Astrocyte (in vitro differentiated cells and primary cell): ENCODE measurements around the gene DACT1. TPM values are rescaled to one million over a fixed set of nuclear protein-coding genes. Genes with fewer than 3 reads are reported as not detected.

Experiments used
- DNase-seq: peaks from one replicate; pipeline ENCODE4 v3.0.0-alpha.2; 2010; ENCODE audit warnings: low read depth
- FAIRE-seq: peaks from 2 replicates; lab custom pipeline; 2011; peaks lifted over from hg19 to GRCh38; lab: Jason Lieb, UNC
- H2AFZ ChIP-seq: 2 replicates; pipeline ENCODE4 v1.6.0; 2012; ENCODE audit warnings: low read depth, low read length, inconsistent platforms
- H3K27ac ChIP-seq: 2 replicates; pipeline ENCODE4 v1.5.1; 2011; ENCODE audit warnings: low read depth, low read length, inconsistent platforms
- H3K27me3 ChIP-seq: 2 replicates; pipeline ENCODE4 v1.6.0; 2011; ENCODE audit warnings: low read length, inconsistent platforms; ENCODE audit not compliant: insufficient read depth
- H3K36me3 ChIP-seq: 2 replicates; pipeline ENCODE4 v1.5.1; 2011; ENCODE audit warnings: low read length, inconsistent platforms; ENCODE audit not compliant: insufficient read depth
- H3K4me1 ChIP-seq: 2 replicates; pipeline ENCODE4 v1.5.1; 2011; ENCODE audit warnings: low read length, inconsistent platforms; ENCODE audit not compliant: insufficient read depth
- H3K4me2 ChIP-seq: 2 replicates; pipeline ENCODE4 v1.6.0; 2012; ENCODE audit warnings: low read length, inconsistent platforms
- H3K4me3 ChIP-seq: 2 replicates; pipeline ENCODE4 v1.5.1; 2011; ENCODE audit warnings: low read depth, mild to moderate bottlenecking, low read length, inconsistent platforms; ENCODE audit not compliant: insufficient read depth
- H3K79me2 ChIP-seq: 2 replicates; pipeline ENCODE4 v1.6.0; 2012; ENCODE audit warnings: mild to moderate bottlenecking, low read length, inconsistent platforms; ENCODE audit not compliant: insufficient read depth
- H3K9ac ChIP-seq: 2 replicates; pipeline ENCODE4 v1.6.0; 2012; ENCODE audit warnings: mild to moderate bottlenecking, low read length, inconsistent platforms
- H3K9me3 ChIP-seq: 2 replicates; pipeline ENCODE4 v1.5.1; 2012; ENCODE audit warnings: low read depth, mild to moderate bottlenecking, low read length, inconsistent platforms; ENCODE audit not compliant: insufficient read depth
- H4K20me1 ChIP-seq: 2 replicates; pipeline ENCODE4 v1.6.0; 2012; ENCODE audit warnings: low read length, inconsistent platforms; ENCODE audit not compliant: insufficient read depth
- H3K27ac Mint-ChIP-seq: one replicate; pipeline ENCODE4 v1.8.0; 2021; ENCODE audit warnings: mild to moderate bottlenecking, mixed read lengths; ENCODE audit not compliant: unreplicated experiment
- H3K27me3 Mint-ChIP-seq: one replicate; pipeline ENCODE4 v1.8.0; 2021; ENCODE audit warnings: low read depth, mixed read lengths; ENCODE audit not compliant: unreplicated experiment
- H3K36me3 Mint-ChIP-seq: one replicate; pipeline ENCODE4 v1.8.0; 2021; ENCODE audit warnings: low read depth, mixed read lengths; ENCODE audit not compliant: unreplicated experiment
- H3K4me1 Mint-ChIP-seq: one replicate; pipeline ENCODE4 v1.8.0; 2021; ENCODE audit warnings: low read depth, mixed read lengths; ENCODE audit not compliant: unreplicated experiment
- H3K4me3 Mint-ChIP-seq: one replicate; pipeline ENCODE4 v1.8.0; 2021; ENCODE audit warnings: mild to moderate bottlenecking, moderate library complexity, mixed read lengths; ENCODE audit not compliant: unreplicated experiment
- H3K9me3 Mint-ChIP-seq: one replicate; pipeline ENCODE4 v1.8.0; 2021; ENCODE audit warnings: mild to moderate bottlenecking, mixed read lengths; ENCODE audit not compliant: unreplicated experiment
- CTCF ChIP-seq: IDR thresholded peaks from 2 replicates; pipeline ENCODE4 v1.5.1; 2011; ENCODE audit warnings: low read depth, mild to moderate bottlenecking, inconsistent platforms, low read length, moderate library complexity; ENCODE audit not compliant: insufficient read depth
- EZH2 ChIP-seq: IDR thresholded peaks from 2 replicates; pipeline ENCODE4 v1.6.1; 2012; ENCODE audit warnings: mild to moderate bottlenecking, low read length, inconsistent platforms; ENCODE audit not compliant: insufficient read depth
- total RNA-seq: library from RNA; stranded (reverse); gene quantifications from 2 replicates; pipeline ENCODE4 v1.2.1, GENCODE V29; 2021

Gene DACT1
- total RNA-seq, 1 donor from 2014 or later: 49.3 TPM

- H2AFZ ChIP-seq: no peak overlapping the region
- no peaks in the 10 kb centered on the region for H3K9me3 ChIP-seq
- H4K20me1 ChIP-seq: no peaks in the 10 kb centered on the region
- H3K79me2 ChIP-seq: no peaks in the 10 kb centered on the region
- no peak for TF ChIP-seq EZH2
- no peak for TF ChIP-seq CTCF
- H3K36me3 ChIP-seq: no peaks in the 10 kb centered on the region
- H3K27ac Mint-ChIP-seq: no peak overlapping the region
- no peak overlapping the region for H3K4me2 ChIP-seq
- no peaks in the 10 kb centered on the region for H3K9me3 Mint-ChIP-seq
- no peaks in the 10 kb centered on the region for H3K4me1 ChIP-seq
- no peak for FAIRE-seq
- peaks cover 9% of the 10 kb centered on the region for H3K4me1 Mint-ChIP-seq
- no peak overlapping the region for H3K9ac ChIP-seq
- no peaks in the 10 kb centered on the region for H3K27me3 ChIP-seq
- H3K4me3 ChIP-seq: no peak overlapping the region
- H3K36me3 Mint-ChIP-seq: no peaks in the 10 kb centered on the region
- no peak overlapping the region for H3K4me3 Mint-ChIP-seq
- no peak for DNase-seq
- peaks cover 12% of the 10 kb centered on the region for H3K27me3 Mint-ChIP-seq
- no peak overlapping the region for H3K27ac ChIP-seq
Measured at GRCh38 chr14:58599707-58600106, 38.1 kb upstream of the DACT1 start.

GRCh38 chr14:58605465-58605864, 32.3 kb upstream of the DACT1 start:
- H3K4me1 Mint-ChIP-seq: peaks cover 11% of the 10 kb centered on the region
- H3K4me1 ChIP-seq: peaks cover 7% of the 10 kb centered on the region
- H3K36me3 Mint-ChIP-seq: no peaks in the 10 kb centered on the region
- H3K9me3 Mint-ChIP-seq: no peaks in the 10 kb centered on the region
- no peak overlapping the region for H3K4me3 ChIP-seq
- H3K4me3 Mint-ChIP-seq: no peak overlapping the region
- TF ChIP-seq EZH2 (no peak), CTCF (no peak)
- H3K4me2 ChIP-seq: no peak overlapping the region
- H3K36me3 ChIP-seq: no peaks in the 10 kb centered on the region
- H3K9me3 ChIP-seq: no peaks in the 10 kb centered on the region
- no peaks in the 10 kb centered on the region for H4K20me1 ChIP-seq
- H3K9ac ChIP-seq: no peak overlapping the region
- no peak for DNase-seq
- H3K79me2 ChIP-seq: no peaks in the 10 kb centered on the region
- peaks cover 12% of the 10 kb centered on the region for H3K27me3 Mint-ChIP-seq
- no peak overlapping the region for H3K27ac ChIP-seq
- no peak for FAIRE-seq
- no peak overlapping the region for H2AFZ ChIP-seq
- no peaks in the 10 kb centered on the region for H3K27me3 ChIP-seq
- H3K27ac Mint-ChIP-seq: no peak overlapping the region

- Histone ChIP-seq H4K20me1 (no peaks in the 10 kb centered on the region), H3K9me3 (no peaks in the 10 kb centered on the region), H2AFZ (peak overlapping the region; percentile 5), H3K4me3 (no peak overlapping the region), H3K4me2 (peak overlapping the region; percentile 69), H3K36me3 (no peaks in the 10 kb centered on the region), H3K27ac (no peak overlapping the region), H3K27me3 (no peaks in the 10 kb centered on the region), H3K79me2 (no peaks in the 10 kb centered on the region), H3K4me1 (peaks cover 7% of the 10 kb centered on the region), H3K9ac (no peak overlapping the region)
- H3K27ac Mint-ChIP-seq: no peak overlapping the region
- H3K27me3 Mint-ChIP-seq: peaks cover 10% of the 10 kb centered on the region
- H3K9me3 Mint-ChIP-seq: no peaks in the 10 kb centered on the region
- DNase-seq (no peak), FAIRE-seq (peak; percentile 37)
- H3K4me1 Mint-ChIP-seq: peaks cover 8% of the 10 kb centered on the region
- TF ChIP-seq CTCF (no peak), EZH2 (no peak)
- no peaks in the 10 kb centered on the region for H3K36me3 Mint-ChIP-seq
- H3K4me3 Mint-ChIP-seq: no peak overlapping the region
Measured at GRCh38 chr14:58607131-58607951, 30.4 kb upstream of the DACT1 start.
